Endodermal cell (in vitro differentiated cells): ENCODE measurements around the gene UTS2. TPM values are rescaled to one million over a fixed set of nuclear protein-coding genes. Genes with fewer than 3 reads are reported as not detected.

ENCODE experiments used
- DNase-seq: peaks from one replicate; pipeline ENCODE4 v3.0.0-alpha.2; 2017
- H3K27ac ChIP-seq: 2 replicates; pipeline ENCODE4 v1.5.1; 2013; ENCODE audit warnings: mild to moderate bottlenecking, low read depth, low read length, moderate library complexity
- H3K27me3 ChIP-seq: 2 replicates; pipeline ENCODE4 v1.6.1; 2013; ENCODE audit warnings: mild to moderate bottlenecking, low read length, moderate library complexity; ENCODE audit not compliant: insufficient read depth, control insufficient read depth, poor library complexity, severe bottlenecking
- H3K36me3 ChIP-seq: 2 replicates; pipeline ENCODE4 v1.7.0; 2013; ENCODE audit warnings: mild to moderate bottlenecking, low read length, moderate library complexity; ENCODE audit not compliant: control insufficient read depth, insufficient read depth
- H3K4me1 ChIP-seq: one replicate; pipeline ENCODE4 v1.7.0; 2013; ENCODE audit warnings: low read length; ENCODE audit not compliant: control insufficient read depth, insufficient read depth
- H3K4me3 ChIP-seq: 2 replicates; pipeline ENCODE4 v1.5.1; 2013; ENCODE audit warnings: mild to moderate bottlenecking, low read length, moderate library complexity
- H3K9ac ChIP-seq: 2 replicates; pipeline ENCODE4 v1.6.1; 2013; ENCODE audit warnings: mild to moderate bottlenecking, low read length, moderate library complexity; ENCODE audit not compliant: poor library complexity, severe bottlenecking; ENCODE audit errors: extremely low read depth
- H3K9me3 ChIP-seq: 2 replicates; pipeline ENCODE4 v1.6.1; 2013; ENCODE audit warnings: mild to moderate bottlenecking, low read length, moderate library complexity; ENCODE audit not compliant: control insufficient read depth
- H3K27ac Mint-ChIP-seq: 2 replicates; pipeline ENCODE4 v1.8.0; 2020; ENCODE audit warnings: mixed read lengths
- H3K27me3 Mint-ChIP-seq: 2 replicates; pipeline ENCODE4 v1.8.0; 2021; ENCODE audit warnings: mild to moderate bottlenecking, mixed read lengths; ENCODE audit not compliant: insufficient read depth
- H3K36me3 Mint-ChIP-seq: 2 replicates; pipeline ENCODE4 v1.8.0; 2020; ENCODE audit warnings: low read depth, mixed read lengths
- H3K4me1 Mint-ChIP-seq: 2 replicates; pipeline ENCODE4 v1.8.0; 2020; ENCODE audit warnings: mixed read lengths
- H3K4me3 Mint-ChIP-seq: 2 replicates; pipeline ENCODE4 v1.8.0; 2020; ENCODE audit warnings: mild to moderate bottlenecking, moderate library complexity, mixed read lengths
- H3K9me3 Mint-ChIP-seq: 2 replicates; pipeline ENCODE4 v1.8.0; 2020; ENCODE audit warnings: mild to moderate bottlenecking, mixed read lengths
- WGBS, 2 experiments: methylation state at CpG; one replicate each; pipeline versions ENCODE4 v1.1.5 to v1.1.7; 2013; ENCODE audit warnings: missing lambda C conversion rate in 2 of 2, mixed read lengths in 1 of 2; ENCODE audit not compliant: insufficient coverage in 1 of 2, insufficient read length in 1 of 2; 5-methylcytosine and 5-hydroxymethylcytosine counted together
- total RNA-seq, 2 donors: library from RNA; stranded (reverse); fragmentation: NEBNext Ultra II Directional in 1 of 2; extraction: Animal tissue kit (Norgen Biotek cat#: 25700) in 1 of 2; gene quantifications; 2 replicates in 1 of 2; 3 replicates in 1 of 2; pipeline ENCODE4 v1.2.1, GENCODE V29; 2021
- TF ChIP-seq, protein P1 (sequence below): fragments of 200-600 bp; sonication (generic); conservative IDR thresholded peaks from 2 replicates; pipeline ENCODE4 v1.5.0; 2021; ENCODE audit warnings: antibody characterized with exemption, mild to moderate bottlenecking

The UTS2 gene
- total RNA-seq, 2 donors from 2014 or later: not detected

DNA sequence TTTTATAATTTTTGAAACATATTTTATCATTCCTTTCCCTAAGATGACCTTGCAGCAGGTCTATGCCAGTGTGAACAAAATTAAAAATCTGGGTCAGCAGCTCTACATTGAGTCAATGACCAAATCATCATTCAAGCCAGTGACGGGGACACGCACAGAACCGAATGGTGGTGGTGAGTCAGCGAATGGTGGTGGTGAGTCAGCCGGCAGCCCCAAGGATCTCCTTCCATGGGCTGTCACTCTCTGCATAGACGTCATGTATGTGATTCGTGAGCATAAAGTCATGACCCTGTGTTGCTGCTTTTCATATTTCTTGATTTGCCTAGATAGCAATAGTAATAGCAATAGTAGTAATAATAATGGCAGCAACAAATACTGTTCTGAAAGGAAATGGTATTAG lies 42.5 kb downstream of the UTS2 start:
- H3K27me3 ChIP-seq: no peaks in the 10 kb centered on the region
- no peak overlapping the region for H3K27ac Mint-ChIP-seq
- H3K27ac ChIP-seq: no peak overlapping the region
- H3K36me3 ChIP-seq: no peaks in the 10 kb centered on the region
- peaks cover 23% of the 10 kb centered on the region for H3K9me3 ChIP-seq
- H3K4me1 Mint-ChIP-seq: no peaks in the 10 kb centered on the region
- TF ChIP-seq, protein P1, sequence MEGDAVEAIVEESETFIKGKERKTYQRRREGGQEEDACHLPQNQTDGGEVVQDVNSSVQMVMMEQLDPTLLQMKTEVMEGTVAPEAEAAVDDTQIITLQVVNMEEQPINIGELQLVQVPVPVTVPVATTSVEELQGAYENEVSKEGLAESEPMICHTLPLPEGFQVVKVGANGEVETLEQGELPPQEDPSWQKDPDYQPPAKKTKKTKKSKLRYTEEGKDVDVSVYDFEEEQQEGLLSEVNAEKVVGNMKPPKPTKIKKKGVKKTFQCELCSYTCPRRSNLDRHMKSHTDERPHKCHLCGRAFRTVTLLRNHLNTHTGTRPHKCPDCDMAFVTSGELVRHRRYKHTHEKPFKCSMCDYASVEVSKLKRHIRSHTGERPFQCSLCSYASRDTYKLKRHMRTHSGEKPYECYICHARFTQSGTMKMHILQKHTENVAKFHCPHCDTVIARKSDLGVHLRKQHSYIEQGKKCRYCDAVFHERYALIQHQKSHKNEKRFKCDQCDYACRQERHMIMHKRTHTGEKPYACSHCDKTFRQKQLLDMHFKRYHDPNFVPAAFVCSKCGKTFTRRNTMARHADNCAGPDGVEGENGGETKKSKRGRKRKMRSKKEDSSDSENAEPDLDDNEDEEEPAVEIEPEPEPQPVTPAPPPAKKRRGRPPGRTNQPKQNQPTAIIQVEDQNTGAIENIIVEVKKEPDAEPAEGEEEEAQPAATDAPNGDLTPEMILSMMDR: no peak
- no peak for DNase-seq
- no peak overlapping the region for H3K4me3 ChIP-seq
- no peaks in the 10 kb centered on the region for H3K4me1 ChIP-seq
- no peak overlapping the region for H3K4me3 Mint-ChIP-seq
- no peak overlapping the region for H3K9ac ChIP-seq
- H3K9me3 Mint-ChIP-seq: peaks cover 21% of the 10 kb centered on the region
- WGBS, 2 experiments: 92 to 96% methylated on average over 5 to 7 of the region's 7 CpGs
- peaks cover 23% of the 10 kb centered on the region for H3K36me3 Mint-ChIP-seq
- no peaks in the 10 kb centered on the region for H3K27me3 Mint-ChIP-seq

DNA sequence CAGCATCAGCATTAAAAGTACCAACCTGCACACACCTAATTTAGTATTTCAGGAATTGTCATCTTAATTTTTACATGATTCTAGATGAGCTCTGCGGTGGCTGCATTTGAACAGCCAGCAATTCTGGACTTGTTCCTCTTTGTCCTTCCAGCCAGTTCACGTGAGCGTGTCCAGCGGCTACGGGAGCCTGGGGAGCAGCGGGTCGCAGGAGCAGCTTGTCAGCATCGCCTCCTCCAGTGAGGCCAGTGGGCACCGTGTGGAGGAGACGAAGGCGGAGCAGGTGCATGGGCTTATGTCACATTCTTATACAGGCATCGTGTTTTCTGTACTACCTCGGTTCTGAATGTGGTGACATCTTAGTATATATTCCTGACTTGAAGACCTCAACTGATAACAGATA lies 43.1 kb downstream of the UTS2 start:
- no peak overlapping the region for H3K4me3 ChIP-seq
- no peaks in the 10 kb centered on the region for H3K36me3 ChIP-seq
- H3K4me1 Mint-ChIP-seq: no peaks in the 10 kb centered on the region
- H3K27ac ChIP-seq: no peak overlapping the region
- no peak overlapping the region for H3K27ac Mint-ChIP-seq
- no peaks in the 10 kb centered on the region for H3K27me3 Mint-ChIP-seq
- WGBS, 2 experiments: 97% methylated on average over 13 of the region's 13 CpGs
- peaks cover 16% of the 10 kb centered on the region for H3K9me3 ChIP-seq
- no peaks in the 10 kb centered on the region for H3K27me3 ChIP-seq
- no peak overlapping the region for H3K9ac ChIP-seq
- no peaks in the 10 kb centered on the region for H3K4me1 ChIP-seq
- no peak for DNase-seq
- H3K9me3 Mint-ChIP-seq: peaks cover 16% of the 10 kb centered on the region
- TF ChIP-seq, protein P1: no peak
- H3K4me3 Mint-ChIP-seq: no peak overlapping the region
- H3K36me3 Mint-ChIP-seq: peaks cover 20% of the 10 kb centered on the region

DNA sequence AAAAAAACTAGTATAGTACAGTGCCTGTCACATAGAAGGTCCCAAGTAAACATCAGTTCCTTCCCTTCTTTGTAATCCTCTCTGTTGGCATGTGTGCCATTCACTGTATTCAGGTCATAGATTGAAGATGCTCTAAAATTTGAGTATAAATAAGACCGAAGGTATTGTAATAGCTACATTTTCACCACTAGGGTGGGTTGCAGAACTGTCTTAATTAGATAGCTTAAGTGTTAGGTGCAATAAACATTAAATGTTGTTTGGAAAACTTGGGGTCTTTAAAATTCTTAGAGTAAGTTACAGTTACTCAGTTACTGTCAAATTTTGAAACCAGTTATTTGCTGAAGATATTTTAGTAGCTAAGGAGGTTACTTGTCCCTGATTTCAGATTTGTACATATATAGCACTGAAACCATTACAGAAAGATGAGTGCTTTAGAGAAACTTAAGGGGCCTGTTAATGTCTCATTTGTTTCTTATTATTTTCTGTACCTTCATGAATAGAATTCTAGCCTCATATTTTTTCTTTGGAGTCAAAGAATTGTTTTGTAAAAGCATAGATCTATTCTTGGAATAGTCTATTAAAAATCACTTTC lies 44.5 kb downstream of the UTS2 start:
- Histone ChIP-seq H3K27ac (no peak overlapping the region), H3K36me3 (no peaks in the 10 kb centered on the region), H3K9ac (no peak overlapping the region), H3K9me3 (peaks cover 5% of the 10 kb centered on the region), H3K4me3 (no peak overlapping the region), H3K27me3 (no peaks in the 10 kb centered on the region), H3K4me1 (no peaks in the 10 kb centered on the region)
- H3K36me3 Mint-ChIP-seq: peaks cover 14% of the 10 kb centered on the region
- no peaks in the 10 kb centered on the region for H3K27me3 Mint-ChIP-seq
- H3K9me3 Mint-ChIP-seq: peaks cover 5% of the 10 kb centered on the region
- 53% methylated on average over 1 of the region's 1 CpG; no CpG with 5 or more reads in 1 of the 2 experiments for WGBS, 2 experiments
- TF ChIP-seq, protein P1: peak; percentile 83
- H3K4me3 Mint-ChIP-seq: no peak overlapping the region
- H3K4me1 Mint-ChIP-seq: no peaks in the 10 kb centered on the region
- no peak for DNase-seq
- no peak overlapping the region for H3K27ac Mint-ChIP-seq
